ENCODE measurements around the gene CD226. TPM values are rescaled to one million over a fixed set of nuclear protein-coding genes. Genes with fewer than 3 reads are reported as not detected.
A peak's percentile ranks its signal among the peaks of the same experiment; 100 is the strongest.

Gene CD226
- total and polyA plus RNA-seq, 10 of the 15 experiments (the other 5 are each of a cell fraction or from before 2014, with no cell fraction given), result 12.9 to 68.8 (median 47.3) TPM

DNA sequence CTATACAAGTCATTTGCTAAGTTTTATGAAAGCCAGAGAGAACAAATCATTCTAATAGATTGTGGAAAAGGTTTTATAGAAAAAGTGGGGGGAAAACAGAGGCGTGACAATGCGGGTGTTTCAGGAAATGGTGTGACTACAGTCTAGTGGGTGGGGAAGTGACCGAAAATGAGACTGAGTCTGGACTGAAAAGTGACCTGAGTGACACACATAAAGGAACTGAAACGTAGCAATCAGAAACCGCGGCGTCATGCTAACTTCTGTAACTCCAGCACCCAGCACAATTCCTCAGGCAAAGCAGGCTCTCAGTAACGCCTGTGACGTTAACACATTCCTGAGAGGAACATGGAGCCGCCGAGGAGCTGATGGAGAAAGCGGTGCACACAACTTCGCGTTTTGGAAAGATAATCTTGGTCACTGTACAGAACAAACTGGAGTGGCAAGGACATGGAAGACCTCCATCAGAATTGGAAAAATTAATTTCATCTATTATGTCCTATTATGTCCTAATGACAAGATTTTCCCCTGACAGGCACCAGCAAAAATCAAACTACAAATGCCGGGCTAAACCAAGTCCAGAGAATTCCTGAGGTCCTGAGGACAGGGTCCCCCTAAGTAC is 1.4 kb upstream of the CD226 start:
- in situ Hi-C loops (cut with MboI) (no loop called here), intact Hi-C loops (cut with micrococcal nuclease; ENCODE audit: unreplicated experiment) (loop anchor here (1.0 to 5.0 kb wide), 4 partner anchors 53 to 110 kb away; no protein-coding TSS in a partner anchor)
- ChIA-PET SMC1A (ENCODE audit: uncharacterized antibody, unreplicated experiment) (no interaction called here), RAD21 (ENCODE audit: unreplicated experiment) (no interaction called here), CTCF (no interaction called here), POLR2A (no interaction called here)
- Histone ChIP-seq H3K4me1 (ENCODE audit: control insufficient read depth, insufficient read depth, low read length) (peaks cover 28% of the 10 kb centered on the region), H2AFZ (ENCODE audit: control insufficient read depth, low read depth, low read length) (no peak overlapping the region; the same call in 1 of the 2 replicates), H3K36me3 (ENCODE audit: control insufficient read depth in 2 of 2, insufficient read depth in 2 of 2, low read length in 1 of 2) (no peaks in the 10 kb centered on the region; a peak in 1 of 4 replicates), H3K4me3 (peak overlapping the region; percentile 33; the same call in 1 of the 2 replicates), H3K27me3 (replicated peaks in 1 of 2; ENCODE audit: control insufficient read depth in 2 of 2, insufficient read depth in 2 of 2, low read length in 1 of 2) (no peaks in the 10 kb centered on the region), H3K79me2 (ENCODE audit: control insufficient read depth, insufficient read depth, low read length) (peaks cover 33% of the 10 kb centered on the region), H3K27ac (ENCODE audit: control insufficient read depth, insufficient read depth) (peak overlapping the region; percentile 80), H3K9me3 (replicated peaks; ENCODE audit: control insufficient read depth, insufficient read depth, low read length) (peaks cover 1% of the 10 kb centered on the region; the same call in 2 of the 3 replicates), H4K20me1 (ENCODE audit: control insufficient read depth, insufficient read depth) (no peaks in the 10 kb centered on the region), H3K4me2 (ENCODE audit: control insufficient read depth, insufficient read depth) (peak overlapping the region; percentile 87), H3K9ac (ENCODE audit: control insufficient read depth, insufficient read depth, low read length) (peak overlapping the region; percentile 73; the same call in 1 of the 2 replicates)
- TSS peak; percentile 79 for BruUV-seq (replicated peaks)
- peak; percentile 91 for FAIRE-seq
- ATAC-seq, result peak; percentile 83
- under 1% methylated on average over 15 of the region's 15 CpGs for WGBS (ENCODE audit: insufficient coverage, insufficient replicate concordance, low lambda C conversion rate, missing lambda C conversion rate)
- peak; percentile 88 for DNase-seq (ENCODE audit: low read depth, low spot score)
- TF ChIP-seq STAT1 (conservative IDR thresholded peaks at IDR 0.05) (no peak), SREBF1 (IDR thresholded peaks at IDR 0.05; ENCODE audit: low read length) (no peak), ZNF207 (IDR thresholded peaks at IDR 0.05; ENCODE audit: borderline replicate concordance) (no peak), MEF2A (IDR thresholded peaks at IDR 0.05; ENCODE audit: insufficient read depth, low read depth, low read length) (peak; percentile 86), PML (IDR thresholded peaks at IDR 0.05; ENCODE audit: low read length) (peak; percentile 54; the same call in 1 of the 2 replicates), RBBP5 (conservative IDR thresholded peaks at IDR 0.05) (no peak), EGR1 (IDR thresholded peaks at IDR 0.05; ENCODE audit: borderline replicate concordance in 1 of 2, low read depth in 2 of 2, low read length in 2 of 2) (peak in 1 of 2 experiments; percentile 83; a peak in 2 of 3 replicates), PKNOX1 (IDR thresholded peaks at IDR 0.05) (peak; percentile 93), ZSCAN29 (IDR thresholded peaks at IDR 0.05) (no peak), BRCA1 (IDR thresholded peaks at IDR 0.05; ENCODE audit: low read depth, low read length) (no peak), RAD21 (IDR thresholded peaks at IDR 0.05; ENCODE audit: insufficient read depth, low read depth, low read length) (peak; percentile 1; the same call in 1 of the 2 replicates), POLR2AphosphoS2 (IDR thresholded peaks at IDR 0.05; ENCODE audit: low read depth, low read length) (no peak), LARP7 (IDR thresholded peaks at IDR 0.05) (no peak), MTA2 (IDR thresholded peaks at IDR 0.05; ENCODE audit: low read depth) (peak; percentile 96), POLR2A (IDR thresholded peaks at IDR 0.05; ENCODE audit: low read depth, low read length) (no peak), PAX8 (IDR thresholded peaks at IDR 0.05) (no peak), NFYB (IDR thresholded peaks at IDR 0.05; ENCODE audit: insufficient read depth, low read depth, low read length) (no peak)
- TF ChIP-seq, protein P1, sequence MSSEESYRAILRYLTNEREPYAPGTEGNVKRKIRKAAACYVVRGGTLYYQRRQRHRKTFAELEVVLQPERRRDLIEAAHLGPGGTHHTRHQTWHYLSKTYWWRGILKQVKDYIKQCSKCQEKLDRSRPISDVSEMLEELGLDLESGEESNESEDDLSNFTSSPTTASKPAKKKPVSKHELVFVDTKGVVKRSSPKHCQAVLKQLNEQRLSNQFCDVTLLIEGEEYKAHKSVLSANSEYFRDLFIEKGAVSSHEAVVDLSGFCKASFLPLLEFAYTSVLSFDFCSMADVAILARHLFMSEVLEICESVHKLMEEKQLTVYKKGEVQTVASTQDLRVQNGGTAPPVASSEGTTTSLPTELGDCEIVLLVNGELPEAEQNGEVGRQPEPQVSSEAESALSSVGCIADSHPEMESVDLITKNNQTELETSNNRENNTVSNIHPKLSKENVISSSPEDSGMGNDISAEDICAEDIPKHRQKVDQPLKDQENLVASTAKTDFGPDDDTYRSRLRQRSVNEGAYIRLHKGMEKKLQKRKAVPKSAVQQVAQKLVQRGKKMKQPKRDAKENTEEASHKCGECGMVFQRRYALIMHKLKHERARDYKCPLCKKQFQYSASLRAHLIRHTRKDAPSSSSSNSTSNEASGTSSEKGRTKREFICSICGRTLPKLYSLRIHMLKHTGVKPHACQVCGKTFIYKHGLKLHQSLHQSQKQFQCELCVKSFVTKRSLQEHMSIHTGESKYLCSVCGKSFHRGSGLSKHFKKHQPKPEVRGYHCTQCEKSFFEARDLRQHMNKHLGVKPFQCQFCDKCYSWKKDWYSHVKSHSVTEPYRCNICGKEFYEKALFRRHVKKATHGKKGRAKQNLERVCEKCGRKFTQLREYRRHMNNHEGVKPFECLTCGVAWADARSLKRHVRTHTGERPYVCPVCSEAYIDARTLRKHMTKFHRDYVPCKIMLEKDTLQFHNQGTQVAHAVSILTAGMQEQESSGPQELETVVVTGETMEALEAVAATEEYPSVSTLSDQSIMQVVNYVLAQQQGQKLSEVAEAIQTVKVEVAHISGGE (CRISPR knock-in tag; IDR thresholded peaks at IDR 0.05), result no peak
- TF ChIP-seq, protein P2, sequence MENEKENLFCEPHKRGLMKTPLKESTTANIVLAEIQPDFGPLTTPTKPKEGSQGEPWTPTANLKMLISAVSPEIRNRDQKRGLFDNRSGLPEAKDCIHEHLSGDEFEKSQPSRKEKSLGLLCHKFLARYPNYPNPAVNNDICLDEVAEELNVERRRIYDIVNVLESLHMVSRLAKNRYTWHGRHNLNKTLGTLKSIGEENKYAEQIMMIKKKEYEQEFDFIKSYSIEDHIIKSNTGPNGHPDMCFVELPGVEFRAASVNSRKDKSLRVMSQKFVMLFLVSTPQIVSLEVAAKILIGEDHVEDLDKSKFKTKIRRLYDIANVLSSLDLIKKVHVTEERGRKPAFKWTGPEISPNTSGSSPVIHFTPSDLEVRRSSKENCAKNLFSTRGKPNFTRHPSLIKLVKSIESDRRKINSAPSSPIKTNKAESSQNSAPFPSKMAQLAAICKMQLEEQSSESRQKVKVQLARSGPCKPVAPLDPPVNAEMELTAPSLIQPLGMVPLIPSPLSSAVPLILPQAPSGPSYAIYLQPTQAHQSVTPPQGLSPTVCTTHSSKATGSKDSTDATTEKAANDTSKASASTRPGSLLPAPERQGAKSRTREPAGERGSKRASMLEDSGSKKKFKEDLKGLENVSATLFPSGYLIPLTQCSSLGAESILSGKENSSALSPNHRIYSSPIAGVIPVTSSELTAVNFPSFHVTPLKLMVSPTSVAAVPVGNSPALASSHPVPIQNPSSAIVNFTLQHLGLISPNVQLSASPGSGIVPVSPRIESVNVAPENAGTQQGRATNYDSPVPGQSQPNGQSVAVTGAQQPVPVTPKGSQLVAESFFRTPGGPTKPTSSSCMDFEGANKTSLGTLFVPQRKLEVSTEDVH (IDR thresholded peaks at IDR 0.05; ENCODE audit: low read depth, partially characterized antibody), result peak; percentile 59
